ENCODE measurements around the gene SBF2.
"Not testable (repeated sequence)": the region's sequence is repeated elsewhere in the genome, so short reads cannot be mapped to it uniquely, and the experiment has no call there.

The SBF2 gene

GRCh38 chr11:9903579-9903978 lies 390.4 kb downstream of the SBF2 start:
- no peak overlapping the region for H3K27ac ChIP-seq
- TF ChIP-seq ZFX (IDR thresholded peaks at IDR 0.05) (no peak), CTCF (conservative IDR thresholded peaks at IDR 0.05) (no peak)

- no peak overlapping the region for H3K27ac ChIP-seq
- TF ChIP-seq CTCF (conservative IDR thresholded peaks at IDR 0.05) = no peak
- no peak for TF ChIP-seq ZFX (IDR thresholded peaks at IDR 0.05)
Observed at GRCh38 chr11:9901943-9902342, 392.1 kb downstream of the SBF2 start.

GRCh38 chr11:9900253-9900652 lies 393.8 kb downstream of the SBF2 start:
- not testable (repeated sequence) for H3K27ac ChIP-seq

GRCh38 chr11:9899676-9900075 lies 394.3 kb downstream of the SBF2 start:
- TF ChIP-seq ZFX (IDR thresholded peaks at IDR 0.05) (no peak), CTCF (conservative IDR thresholded peaks at IDR 0.05) (no peak)
- H3K27ac ChIP-seq = no peak overlapping the region

GRCh38 chr11:9896902-9897301 lies 397.1 kb downstream of the SBF2 start:
- no peak for TF ChIP-seq ZFX (IDR thresholded peaks at IDR 0.05)
- no peak for TF ChIP-seq CTCF (conservative IDR thresholded peaks at IDR 0.05)
- H3K27ac ChIP-seq = peak overlapping the region; percentile 38

- TF ChIP-seq CTCF (conservative IDR thresholded peaks at IDR 0.05) (no peak), ZFX (IDR thresholded peaks at IDR 0.05) (no peak)
- H3K27ac ChIP-seq = no peak overlapping the region
Observed at GRCh38 chr11:9895006-9895405, 399.0 kb downstream of the SBF2 start.

GRCh38 chr11:9893474-9893873 lies 400.5 kb downstream of the SBF2 start:
- no peak overlapping the region for H3K27ac ChIP-seq
- TF ChIP-seq ZFX (IDR thresholded peaks at IDR 0.05) (no peak), CTCF (conservative IDR thresholded peaks at IDR 0.05) (no peak)

GRCh38 chr11:9888938-9889337 lies 405.1 kb downstream of the SBF2 start:
- TF ChIP-seq CTCF (conservative IDR thresholded peaks at IDR 0.05) (no peak), ZFX (IDR thresholded peaks at IDR 0.05) (no peak)
- no peak overlapping the region for H3K27ac ChIP-seq

Data from C4-2B (cell line).